ENCODE data around the gene JAKMIP1.

JAKMIP1 gene

GRCh38 chr4:6086846-6087245 lies 113.5 kb downstream of the JAKMIP1 start:
- DNase-seq = no peak

GRCh38 chr4:6085691-6086628 lies 114.4 kb downstream of the JAKMIP1 start:
- DNase-seq = no peak

GRCh38 chr4:6085028-6085690 lies 115.2 kb downstream of the JAKMIP1 start:
- no peak for DNase-seq

- no peak for DNase-seq
Measured at GRCh38 chr4:6079965-6080364, 120.4 kb downstream of the JAKMIP1 start.

- DNase-seq = no peak
Measured at GRCh38 chr4:6078560-6078959, 121.8 kb downstream of the JAKMIP1 start.

GRCh38 chr4:6076391-6076790 lies 124.0 kb downstream of the JAKMIP1 start:
- no peak for DNase-seq

- no peak for DNase-seq
Measured at GRCh38 chr4:6074758-6075157, 125.6 kb downstream of the JAKMIP1 start.

GRCh38 chr4:6071959-6072720 lies 128.2 kb downstream of the JAKMIP1 start:
- no peak for DNase-seq

GRCh38 chr4:6071191-6071958 lies 129.0 kb downstream of the JAKMIP1 start:
- DNase-seq = no peak

- DNase-seq = no peak
Measured at GRCh38 chr4:6069845-6070709, 130.3 kb downstream of the JAKMIP1 start.

- DNase-seq = no peak
Measured at GRCh38 chr4:6068986-6069385, 131.4 kb downstream of the JAKMIP1 start.

GRCh38 chr4:6065934-6066590 lies 134.3 kb downstream of the JAKMIP1 start:
- DNase-seq = no peak

- DNase-seq = no peak
Measured at GRCh38 chr4:6065166-6065565, 135.2 kb downstream of the JAKMIP1 start.

GRCh38 chr4:6064383-6064782 lies 136.0 kb downstream of the JAKMIP1 start:
- DNase-seq = no peak

- no peak for DNase-seq
Measured at GRCh38 chr4:6063684-6064083, 136.7 kb downstream of the JAKMIP1 start.

- DNase-seq = no peak
Measured at GRCh38 chr4:6062133-6062532, 138.2 kb downstream of the JAKMIP1 start.

GRCh38 chr4:6059375-6059805 lies 141.0 kb downstream of the JAKMIP1 start:
- no peak for DNase-seq

- DNase-seq = no peak
Measured at GRCh38 chr4:6058531-6059374, 141.6 kb downstream of the JAKMIP1 start.

- DNase-seq = no peak
Measured at GRCh38 chr4:6056976-6057766, 143.2 kb downstream of the JAKMIP1 start.
